ENCODE results near the gene NRL.

The NRL gene

DNA sequence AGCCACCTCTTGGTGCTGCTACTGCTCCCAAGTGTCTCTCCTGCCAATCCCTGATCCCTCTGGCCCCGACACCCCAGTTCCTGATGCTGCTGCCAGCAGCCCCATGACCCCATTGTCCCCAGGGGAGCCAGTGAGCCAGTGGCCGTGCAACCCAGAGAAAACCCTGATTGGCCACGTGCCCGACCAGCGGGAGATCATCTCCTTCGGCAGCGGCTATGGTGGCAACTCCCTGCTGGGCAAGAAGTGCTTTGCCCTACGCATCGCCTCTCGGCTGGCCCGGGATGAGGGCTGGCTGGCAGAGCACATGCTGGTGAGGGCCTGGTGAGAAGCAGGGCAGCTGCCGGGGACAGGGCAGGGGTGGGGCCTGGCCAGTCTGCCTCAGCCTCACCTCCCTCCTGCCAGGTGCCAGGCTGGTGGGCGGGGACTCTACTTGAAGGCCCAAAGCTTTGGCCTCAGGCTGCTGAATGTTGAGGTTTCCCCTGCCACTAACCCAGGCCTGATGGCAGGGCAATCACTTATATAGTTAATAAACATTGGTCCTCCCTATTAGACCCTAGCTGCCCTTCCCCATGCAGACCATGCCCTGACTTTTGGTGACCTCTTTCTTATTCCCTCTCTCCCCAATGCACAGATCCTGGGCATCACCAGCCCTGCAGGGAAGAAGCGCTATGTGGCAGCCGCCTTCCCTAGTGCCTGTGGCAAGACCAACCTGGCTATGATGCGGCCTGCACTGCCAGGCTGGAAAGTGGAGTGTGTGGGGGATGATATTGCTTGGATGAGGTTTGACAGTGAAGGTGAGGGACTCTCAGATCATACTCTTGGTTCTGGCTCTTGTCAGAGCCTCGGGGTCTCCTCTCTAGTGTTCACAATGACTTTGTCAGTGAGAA is 15.6 kb downstream of the NRL start:
- no peak for DNase-seq (ENCODE audit: low read depth)

DNA sequence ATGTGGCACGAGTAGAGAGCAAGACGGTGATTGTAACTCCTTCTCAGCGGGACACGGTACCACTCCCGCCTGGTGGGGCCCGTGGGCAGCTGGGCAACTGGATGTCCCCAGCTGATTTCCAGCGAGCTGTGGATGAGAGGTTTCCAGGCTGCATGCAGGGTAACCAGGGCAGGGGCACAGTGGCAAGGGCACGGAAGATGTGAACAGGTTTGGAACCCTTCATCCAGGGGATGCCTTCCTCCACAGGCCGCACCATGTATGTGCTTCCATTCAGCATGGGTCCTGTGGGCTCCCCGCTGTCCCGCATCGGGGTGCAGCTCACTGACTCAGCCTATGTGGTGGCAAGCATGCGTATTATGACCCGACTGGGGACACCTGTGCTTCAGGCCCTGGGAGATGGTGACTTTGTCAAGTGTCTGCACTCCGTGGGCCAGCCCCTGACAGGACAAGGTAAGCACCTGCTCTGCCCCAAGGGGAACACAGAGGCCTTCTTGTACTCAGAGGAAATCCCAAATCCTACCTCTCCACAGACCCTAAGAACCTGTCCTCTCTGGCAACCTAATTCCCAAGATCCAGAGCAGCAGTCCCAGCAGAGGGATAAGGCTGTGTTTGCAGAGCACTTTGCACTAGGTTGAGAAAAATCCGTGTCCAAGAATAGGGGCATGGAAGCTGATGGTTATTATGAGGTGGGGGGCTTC is 16.4 kb downstream of the NRL start:
- DNase-seq (ENCODE audit: low read depth), result no peak

DNA sequence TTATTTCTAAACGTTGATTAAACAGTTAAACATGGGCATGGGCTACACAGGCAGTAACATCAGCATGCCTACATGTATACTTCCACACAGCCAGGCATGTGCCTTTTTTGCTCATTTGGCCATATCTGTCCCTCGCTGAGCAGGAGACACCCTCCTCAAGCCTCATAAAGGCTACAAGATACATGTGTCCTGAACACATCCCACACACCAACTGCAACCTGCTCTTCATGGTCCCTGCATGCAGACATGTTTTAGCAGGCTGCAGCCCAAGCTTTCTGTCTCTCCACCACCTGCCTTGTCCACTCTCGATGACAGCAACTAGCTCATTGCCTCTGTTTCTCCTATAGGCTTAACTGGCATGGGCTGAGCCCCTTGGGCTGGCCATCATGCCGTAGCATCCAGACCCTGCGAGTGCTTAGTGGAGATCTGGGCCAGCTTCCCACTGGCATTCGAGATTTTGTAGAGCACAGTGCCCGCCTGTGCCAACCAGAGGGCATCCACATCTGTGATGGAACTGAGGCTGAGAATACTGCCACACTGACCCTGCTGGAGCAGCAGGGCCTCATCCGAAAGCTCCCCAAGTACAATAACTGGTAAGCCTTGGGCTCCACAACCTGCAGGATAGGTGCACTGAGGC is 18.1 kb downstream of the NRL start:
- DNase-seq (ENCODE audit: low read depth), result no peak

- DNase-seq (ENCODE audit: low read depth), result no peak
These were observed 19.3 kb downstream of the NRL start for GRCh38 chr14:24095271-24096068.

DNA sequence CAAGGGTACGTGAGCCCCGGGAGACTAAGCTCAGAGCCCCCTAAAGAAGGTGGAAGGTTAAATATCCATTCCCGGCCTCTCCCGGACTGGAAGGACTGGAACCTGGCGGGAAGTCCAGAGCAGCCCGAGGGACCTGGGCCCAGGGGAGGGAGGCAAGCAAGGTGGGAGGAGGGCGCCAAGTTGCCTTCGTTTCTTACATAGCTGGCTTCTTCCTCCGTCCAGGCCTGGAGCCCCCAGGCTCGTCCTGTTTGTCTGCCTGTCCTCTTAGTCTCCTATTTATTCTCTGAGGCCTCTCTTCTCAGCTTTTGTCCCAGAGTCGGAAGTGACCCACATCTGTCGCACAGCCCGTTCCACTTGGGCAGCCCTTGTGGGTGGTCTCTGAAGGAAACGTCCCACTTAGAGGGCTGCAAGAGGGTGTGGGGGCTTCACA is 19.9 kb downstream of the NRL start:
- DNase-seq (ENCODE audit: low read depth), result no peak

- DNase-seq (ENCODE audit: low read depth), result no peak
These were observed 20.6 kb downstream of the NRL start, which contains the start of gene PCK2 for GRCh38 chr14:24093901-24094840. TSS of gene PCK2 (plus strand) at chr14:24094311. CDS start at chr14:24094406, 95 bp downstream.

DNA sequence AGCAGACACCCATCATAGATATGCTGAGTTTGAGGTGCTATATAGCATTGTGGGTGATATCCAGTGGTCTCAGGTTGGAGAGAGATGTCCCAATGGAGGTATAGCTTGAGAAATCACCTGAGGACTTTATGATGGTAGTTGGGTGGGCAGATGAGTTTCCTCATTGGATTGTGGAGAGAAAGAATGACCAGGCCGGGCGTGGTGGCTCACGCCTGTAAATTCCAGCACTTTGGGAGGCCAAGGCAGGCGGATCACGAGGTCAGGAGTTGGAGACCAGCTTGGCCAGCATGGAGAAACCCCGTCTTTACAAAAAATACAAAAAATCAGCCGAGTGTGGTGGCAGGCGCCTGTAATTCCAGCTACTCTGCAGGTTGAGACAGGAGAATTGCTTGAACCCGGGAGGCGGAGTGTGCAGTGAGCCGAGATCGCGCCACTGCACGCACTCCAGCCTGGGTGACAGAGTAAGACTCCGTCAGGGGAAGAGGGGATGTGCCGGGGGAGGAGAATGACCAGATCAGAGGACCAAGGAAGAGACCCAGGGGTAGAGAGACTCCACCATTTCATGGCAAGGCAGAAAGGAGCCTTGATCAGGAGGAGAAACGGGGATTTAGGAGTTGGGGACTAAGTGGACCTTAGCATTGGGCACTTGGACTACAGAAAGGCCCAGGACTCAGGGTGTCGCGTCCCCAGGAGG is 21.4 kb downstream of the NRL start:
- no peak for DNase-seq (ENCODE audit: low read depth)

GRCh38 chr14:24092505-24093206 is 22.1 kb downstream of the NRL start:
- no peak for DNase-seq (ENCODE audit: low read depth)

DNA sequence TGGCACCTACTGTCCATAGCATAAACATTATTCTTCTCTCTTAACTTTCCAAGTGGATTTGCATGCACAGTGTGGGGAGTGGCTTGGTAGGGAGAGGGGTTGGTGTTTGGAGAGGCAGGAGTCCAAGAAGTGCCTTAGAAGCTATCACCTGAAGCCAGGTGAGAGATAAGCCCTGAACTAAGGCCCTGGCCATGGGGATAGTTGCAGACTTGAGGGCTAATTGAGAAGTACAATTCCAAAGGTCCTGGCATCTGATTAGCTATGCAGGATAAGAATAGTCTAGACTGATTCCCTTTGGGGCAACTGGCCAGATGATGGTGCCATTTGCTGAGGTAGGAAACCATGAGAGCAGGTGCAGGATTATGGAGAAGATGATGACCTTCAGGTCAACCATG is 22.6 kb downstream of the NRL start:
- DNase-seq (ENCODE audit: low read depth), result no peak

DNA sequence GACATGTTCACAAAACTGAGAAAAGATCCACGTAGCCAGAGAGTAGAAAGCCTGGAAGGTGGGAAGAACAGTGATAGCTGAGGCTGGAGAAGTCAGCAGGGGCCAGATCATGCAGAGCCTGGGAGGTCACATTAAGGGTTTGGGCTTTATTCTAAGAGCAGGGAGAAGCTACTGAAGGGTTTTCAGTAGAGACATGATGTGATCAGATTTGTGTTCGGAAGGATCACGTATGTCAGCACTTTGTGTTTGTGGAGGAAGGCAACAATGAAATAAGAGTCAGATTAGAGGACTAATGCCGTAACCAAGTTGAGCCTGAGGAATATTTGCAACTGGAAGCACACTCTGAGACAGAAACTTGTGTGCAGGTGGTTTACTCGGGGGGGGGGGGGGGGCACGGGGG is 24.9 kb downstream of the NRL start:
- DNase-seq (ENCODE audit: low read depth), result no peak

- DNase-seq (ENCODE audit: low read depth), result no peak
These were observed 26.7 kb downstream of the NRL start for GRCh38 chr14:24088095-24088494.

DNA sequence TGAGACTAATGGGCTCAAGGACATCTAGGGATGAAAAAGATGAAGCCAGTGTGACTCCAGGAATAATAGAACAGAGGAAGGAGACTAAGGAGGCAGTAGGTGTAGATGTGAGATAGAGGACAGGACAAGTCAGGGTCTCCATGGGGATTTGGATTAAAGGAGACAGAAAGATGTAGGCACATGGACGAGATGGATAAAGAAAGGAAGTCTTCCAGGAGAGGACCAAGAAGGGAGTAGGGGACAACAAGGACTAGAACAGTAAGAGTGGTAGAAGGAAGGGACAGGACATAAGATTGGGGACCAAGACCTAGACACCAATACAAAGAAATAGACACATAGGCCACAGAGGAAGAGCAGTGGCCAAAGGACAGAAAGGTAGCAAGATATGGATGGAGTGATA is 27.7 kb downstream of the NRL start:
- no peak for DNase-seq (ENCODE audit: low read depth)

- DNase-seq (ENCODE audit: low read depth), result no peak
These were observed 28.4 kb downstream of the NRL start for GRCh38 chr14:24086193-24086955.

GRCh38 chr14:24085215-24085614 is 29.5 kb downstream of the NRL start:
- DNase-seq (ENCODE audit: low read depth), result no peak

DNA sequence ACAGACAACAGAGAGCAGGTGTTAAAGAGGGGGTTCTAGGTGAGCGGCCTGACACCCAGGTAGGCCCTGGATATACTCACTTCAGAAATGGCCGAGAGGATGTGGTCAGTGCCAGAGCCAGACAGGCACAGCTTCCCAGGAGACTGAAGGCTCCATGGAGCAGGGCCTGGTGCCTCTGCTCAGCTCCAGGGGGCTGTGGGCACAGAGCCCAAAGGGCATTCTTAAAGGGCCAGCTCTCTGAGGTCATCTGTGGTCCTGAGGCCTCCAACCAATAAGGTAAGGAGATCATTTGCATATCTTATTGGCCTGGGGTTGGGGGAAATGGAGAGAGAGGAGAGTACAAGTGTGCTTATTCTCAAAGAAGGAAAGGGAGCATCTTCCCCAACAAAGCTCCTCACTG is 30.3 kb downstream of the NRL start:
- no peak for DNase-seq (ENCODE audit: low read depth)

DNA sequence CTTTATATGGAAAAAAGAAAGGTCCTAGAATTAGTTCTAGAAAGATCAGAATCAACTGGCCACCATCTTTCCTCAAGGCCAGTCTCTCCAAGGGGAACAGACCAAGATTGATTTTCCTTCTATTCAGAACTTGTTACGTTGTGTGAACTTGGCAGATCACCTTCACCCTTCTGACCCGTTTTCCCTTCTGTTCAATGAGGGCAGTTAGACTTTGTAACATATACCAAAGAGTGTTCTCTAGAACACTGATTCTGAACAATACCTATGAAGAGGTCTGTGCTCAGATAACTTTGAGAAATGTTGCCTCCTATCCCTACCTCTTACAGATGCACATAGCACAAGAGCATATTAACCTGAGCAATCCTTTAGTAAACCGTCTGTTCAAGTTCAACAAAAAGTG is 31.3 kb downstream of the NRL start:
- DNase-seq (ENCODE audit: low read depth), result no peak

GRCh38 chr14:24082411-24083080 is 32.2 kb downstream of the NRL start:
- DNase-seq (ENCODE audit: low read depth), result no peak

DNA sequence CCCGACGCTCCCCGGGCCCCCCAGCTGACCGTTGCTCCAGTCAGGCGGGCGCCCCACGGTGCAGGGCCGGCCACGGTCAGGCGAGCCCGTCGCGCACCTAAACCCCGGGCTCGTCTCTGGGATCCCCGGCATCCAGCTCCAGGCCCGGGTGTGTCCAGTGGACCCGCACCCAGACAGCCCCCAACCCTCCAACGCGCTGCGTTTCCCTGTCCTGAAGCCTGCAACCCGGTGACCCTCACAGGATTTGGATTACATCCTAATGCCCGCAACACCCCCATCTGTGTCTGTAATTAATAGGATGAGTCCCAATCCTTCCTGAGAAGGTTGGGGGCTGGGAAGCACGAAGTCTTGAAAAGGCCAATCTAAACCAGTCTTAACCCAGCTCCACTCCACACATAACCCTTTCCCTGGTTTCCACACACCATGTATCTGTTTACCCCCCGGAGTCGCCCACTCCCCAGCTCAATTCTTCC is 33.0 kb downstream of the NRL start:
- DNase-seq (ENCODE audit: low read depth), result no peak

All from non-pigmented ciliary epithelial cell (primary cell).